DND-41 (cell line): ENCODE measurements around the gene CASP6.

Experiments used
- ATAC-seq: fragments of 200-7000 bp; cut with Tn5 transposase; 3 replicates; pipeline ENCODE4 v1.9.1; 2021; ENCODE audit warnings: low read depth; ENCODE audit not compliant: insufficient read depth
- DNase-seq: peaks from one replicate; pipeline ENCODE4 v3.0.0-alpha.2; 2020
- H2AFZ ChIP-seq: 2 replicates; pipeline ENCODE4 v1.6.0; 2012; ENCODE audit warnings: low read depth, low read length
- H3K27ac ChIP-seq: 2 replicates; pipeline ENCODE4 v1.5.1; 2012; ENCODE audit warnings: low read length, inconsistent platforms
- H3K27me3 ChIP-seq: fragments of 200-600 bp; sonication (generic); 2 replicates; pipeline ENCODE4 v1.6.0; 2012; ENCODE audit warnings: low read length, mild to moderate bottlenecking, inconsistent platforms; ENCODE audit not compliant: insufficient read depth, poor library complexity
- H3K36me3 ChIP-seq: 2 replicates; pipeline ENCODE4 v1.5.1; 2012; ENCODE audit warnings: low read length, inconsistent platforms; ENCODE audit not compliant: insufficient read depth
- H3K4me1 ChIP-seq: 2 replicates; pipeline ENCODE4 v1.5.1; 2012; ENCODE audit warnings: mild to moderate bottlenecking, low read length; ENCODE audit not compliant: insufficient read depth
- H3K4me2 ChIP-seq: 2 replicates; pipeline ENCODE4 v1.6.0; 2012; ENCODE audit warnings: mild to moderate bottlenecking, moderate library complexity, low read length, inconsistent platforms; ENCODE audit not compliant: insufficient read depth
- H3K4me3 ChIP-seq, 2 experiments: fragments of 200-600 bp in 1 of 2; shearing (Covaris generic) in 1 of 2; 2 replicates each; pipeline ENCODE4 v1.5.1; 2012 to 2016; ENCODE audit warnings: inconsistent platforms in 2 of 2, low read length in 2 of 2, mild to moderate bottlenecking in 2 of 2, low read depth in 1 of 2, moderate library complexity in 1 of 2
- H3K79me2 ChIP-seq: 2 replicates; pipeline ENCODE4 v1.6.0; 2012; ENCODE audit warnings: low read length, inconsistent platforms; ENCODE audit not compliant: insufficient read depth
- H3K9ac ChIP-seq: 2 replicates; pipeline ENCODE4 v1.6.0; 2012; ENCODE audit warnings: low read depth, mild to moderate bottlenecking, inconsistent platforms, low read length, moderate library complexity
- H3K9me3 ChIP-seq: 2 replicates; pipeline ENCODE4 v1.5.1; 2012; ENCODE audit warnings: low read length, moderate library complexity, mild to moderate bottlenecking, inconsistent platforms; ENCODE audit not compliant: insufficient read depth, severe bottlenecking
- H4K20me1 ChIP-seq: 2 replicates; pipeline ENCODE4 v1.6.0; 2012; ENCODE audit warnings: low read length; ENCODE audit not compliant: insufficient read depth
- EZH2 ChIP-seq: IDR thresholded peaks from 3 replicates; pipeline ENCODE4 v1.6.1; 2012; ENCODE audit warnings: borderline replicate concordance, low read depth, mild to moderate bottlenecking, moderate library complexity, low read length, inconsistent platforms; ENCODE audit not compliant: severe bottlenecking
- TF ChIP-seq, protein P1 (sequence below): IDR thresholded peaks from 2 replicates; pipeline ENCODE4 v1.5.1; 2012; ENCODE audit warnings: borderline replicate concordance, low read length, moderate library complexity, mild to moderate bottlenecking; ENCODE audit not compliant: poor library complexity, severe bottlenecking; ENCODE audit errors: extremely low read depth

Gene CASP6

DNA sequence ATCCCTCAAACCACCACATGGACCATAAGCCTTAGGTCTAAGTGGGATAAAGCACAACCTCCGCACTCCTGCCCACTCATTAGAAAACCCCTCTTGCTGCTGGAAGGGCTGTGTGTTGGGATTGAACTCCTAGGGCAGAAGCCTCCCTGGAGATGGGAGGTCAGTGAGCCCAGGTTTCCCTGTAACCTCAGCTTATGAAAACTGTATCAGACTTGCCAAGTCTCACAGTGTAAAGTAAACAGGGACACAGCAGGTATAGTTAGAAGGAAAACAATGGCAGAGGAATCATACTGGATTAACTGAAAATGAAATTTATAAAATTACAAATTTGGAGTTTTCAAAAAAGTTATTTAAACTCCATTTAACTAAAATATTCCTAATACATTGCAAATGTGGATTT, 29.9 kb downstream of the CASP6 start:
- TF ChIP-seq, protein P1, sequence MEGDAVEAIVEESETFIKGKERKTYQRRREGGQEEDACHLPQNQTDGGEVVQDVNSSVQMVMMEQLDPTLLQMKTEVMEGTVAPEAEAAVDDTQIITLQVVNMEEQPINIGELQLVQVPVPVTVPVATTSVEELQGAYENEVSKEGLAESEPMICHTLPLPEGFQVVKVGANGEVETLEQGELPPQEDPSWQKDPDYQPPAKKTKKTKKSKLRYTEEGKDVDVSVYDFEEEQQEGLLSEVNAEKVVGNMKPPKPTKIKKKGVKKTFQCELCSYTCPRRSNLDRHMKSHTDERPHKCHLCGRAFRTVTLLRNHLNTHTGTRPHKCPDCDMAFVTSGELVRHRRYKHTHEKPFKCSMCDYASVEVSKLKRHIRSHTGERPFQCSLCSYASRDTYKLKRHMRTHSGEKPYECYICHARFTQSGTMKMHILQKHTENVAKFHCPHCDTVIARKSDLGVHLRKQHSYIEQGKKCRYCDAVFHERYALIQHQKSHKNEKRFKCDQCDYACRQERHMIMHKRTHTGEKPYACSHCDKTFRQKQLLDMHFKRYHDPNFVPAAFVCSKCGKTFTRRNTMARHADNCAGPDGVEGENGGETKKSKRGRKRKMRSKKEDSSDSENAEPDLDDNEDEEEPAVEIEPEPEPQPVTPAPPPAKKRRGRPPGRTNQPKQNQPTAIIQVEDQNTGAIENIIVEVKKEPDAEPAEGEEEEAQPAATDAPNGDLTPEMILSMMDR = no peak
- TF ChIP-seq EZH2 = no peak

DNA sequence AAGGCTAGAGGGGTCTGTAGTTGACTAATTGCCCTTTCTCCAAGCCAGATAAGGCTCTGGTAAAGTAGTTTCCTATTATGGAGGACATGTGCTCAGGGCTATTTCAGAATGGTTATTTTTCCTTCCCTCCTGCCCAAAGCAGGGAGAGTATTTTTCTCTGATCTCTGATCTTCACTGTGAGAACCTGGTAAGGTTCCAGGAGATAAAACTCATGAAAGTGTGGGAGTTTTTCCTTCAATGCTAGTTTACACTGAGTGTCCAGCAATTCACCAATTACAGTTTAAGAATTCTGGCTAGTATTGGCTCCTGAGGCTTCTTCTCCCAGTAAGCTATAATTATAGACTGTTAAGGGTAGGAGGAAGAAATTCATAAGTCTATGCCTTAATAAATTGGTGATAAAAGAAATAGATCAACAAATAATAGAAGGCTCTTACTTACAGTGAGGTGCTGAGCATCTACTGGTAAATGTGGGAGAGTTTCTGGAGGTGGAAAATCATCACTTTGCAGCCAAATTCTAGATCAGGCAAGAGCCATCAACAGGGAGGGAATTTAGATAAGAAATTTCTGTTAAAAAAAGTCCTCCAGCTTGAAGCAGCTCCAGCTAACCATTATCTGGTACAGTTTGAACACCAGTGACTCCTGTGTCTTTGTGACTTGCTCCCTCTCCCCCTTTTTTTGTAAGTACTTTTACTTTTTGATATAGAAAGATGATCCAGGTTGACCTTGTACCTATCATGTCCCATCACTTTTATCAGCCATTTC, 30.9 kb downstream of the CASP6 start:
- H3K9me3 ChIP-seq = peaks cover 11% of the 10 kb centered on the region
- H3K9ac ChIP-seq = no peak overlapping the region
- no peak overlapping the region for H3K4me2 ChIP-seq
- no peaks in the 10 kb centered on the region for H4K20me1 ChIP-seq
- ATAC-seq (no peak), DNase-seq (no peak)
- H3K36me3 ChIP-seq = peaks cover 32% of the 10 kb centered on the region; the same call in 1 of the 2 replicates
- H3K4me3 ChIP-seq = no peak overlapping the region
- TF ChIP-seq, protein P1 = no peak
- H3K27me3 ChIP-seq = no peaks in the 10 kb centered on the region
- H3K27ac ChIP-seq = no peak overlapping the region
- no peaks in the 10 kb centered on the region for H3K4me1 ChIP-seq
- H3K79me2 ChIP-seq = no peaks in the 10 kb centered on the region
- H2AFZ ChIP-seq = no peak overlapping the region

More for the DNA sequence above, 29.9 kb downstream of the CASP6 start:
- H4K20me1 ChIP-seq = no peaks in the 10 kb centered on the region
- no peak overlapping the region for H3K9ac ChIP-seq
- H2AFZ ChIP-seq = no peak overlapping the region
- ATAC-seq (no peak), DNase-seq (no peak)
- no peak overlapping the region for H3K4me2 ChIP-seq
- H3K27me3 ChIP-seq = no peaks in the 10 kb centered on the region
- H3K4me1 ChIP-seq = no peaks in the 10 kb centered on the region
- no peak overlapping the region for H3K27ac ChIP-seq
- H3K79me2 ChIP-seq = no peaks in the 10 kb centered on the region
- H3K9me3 ChIP-seq = peaks cover 14% of the 10 kb centered on the region
- no peak overlapping the region for H3K4me3 ChIP-seq
- H3K36me3 ChIP-seq = peaks cover 34% of the 10 kb centered on the region; the same call in 1 of the 2 replicates

DNA sequence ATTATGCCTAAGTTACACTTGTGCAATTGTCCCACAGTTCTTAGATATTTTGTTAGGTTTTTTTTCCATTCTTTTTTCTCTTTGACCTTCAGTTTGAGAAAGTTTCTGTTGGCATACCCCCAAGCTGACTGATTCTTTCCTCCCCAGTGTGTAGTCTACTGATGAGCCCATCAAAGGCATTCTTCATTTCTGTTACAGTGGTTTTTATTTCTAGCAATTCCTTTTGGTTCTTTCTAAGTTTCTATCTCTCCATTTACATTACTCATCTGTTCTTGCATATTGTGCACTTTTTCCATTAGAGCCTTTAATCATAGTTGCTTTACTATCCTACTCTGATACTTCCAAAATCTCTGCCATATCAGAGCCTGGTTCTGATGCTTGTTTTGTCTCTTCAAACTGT, 31.9 kb downstream of the CASP6 start:
- H2AFZ ChIP-seq = no peak overlapping the region
- TF ChIP-seq, protein P1 = no peak
- TF ChIP-seq EZH2 = no peak
- H3K9me3 ChIP-seq = peaks cover 5% of the 10 kb centered on the region
- DNase-seq (no peak), ATAC-seq (no peak)
- no peak overlapping the region for H3K4me2 ChIP-seq
- no peak overlapping the region for H3K4me3 ChIP-seq
- no peaks in the 10 kb centered on the region for H3K79me2 ChIP-seq
- no peak overlapping the region for H3K9ac ChIP-seq
- H4K20me1 ChIP-seq = no peaks in the 10 kb centered on the region
- no peaks in the 10 kb centered on the region for H3K4me1 ChIP-seq
- peaks cover 29% of the 10 kb centered on the region; the same call in 1 of the 2 replicates for H3K36me3 ChIP-seq
- H3K27ac ChIP-seq = no peak overlapping the region
- H3K27me3 ChIP-seq = no peaks in the 10 kb centered on the region
